ENCODE data around the gene ITPR3. TPM values are rescaled to one million over a fixed set of nuclear protein-coding genes. Genes with fewer than 3 reads are reported as not detected.

The ITPR3 gene
- total and polyA plus RNA-seq, 2 of the 13 experiments (the other 11 are each of a cell fraction or from before 2014, with no cell fraction given), result 3.8 to 21.4 TPM

DNA sequence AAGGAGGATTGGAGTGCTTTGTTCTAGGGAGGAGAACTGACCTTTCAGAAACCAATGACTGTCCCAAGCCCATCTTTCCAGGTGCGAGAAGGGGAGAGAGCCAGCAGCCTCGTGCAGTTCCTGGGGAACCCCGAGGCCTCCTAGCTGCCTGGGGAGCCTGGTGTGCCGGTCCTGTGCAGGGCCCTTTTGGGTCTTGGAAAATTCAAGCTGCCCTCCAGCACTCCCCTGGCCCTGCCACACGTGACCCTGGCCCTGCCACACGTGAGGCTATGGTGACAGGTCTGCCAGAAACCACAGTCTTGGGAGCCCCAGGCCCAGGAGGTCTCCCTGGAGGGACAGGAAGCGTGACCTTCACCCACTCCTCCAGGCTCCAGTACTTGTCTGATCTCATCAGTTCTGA is 109.9 kb downstream of the ITPR3 start:
- no peak overlapping the region for H3K4me3 ChIP-seq (replicated peaks in 1 of 3; ENCODE audit: insufficient read depth in 1 of 3, low read depth in 2 of 3, low read length in 3 of 3)
- no peak overlapping the region for H2AFZ ChIP-seq (ENCODE audit: low read length)
- in situ Hi-C loops (cut with HindIII; ENCODE audit: extremely low pct_ligation_motif_present, low pct_unique_long_range_greater_than_20kb) (no loop called here), intact Hi-C loops (cut with micrococcal nuclease; ENCODE audit: unreplicated experiment) (no loop called here)
- no peak for FAIRE-seq
- POLR2A ChIA-PET, result no interaction called here
- no peak overlapping the region for H3K9ac ChIP-seq (ENCODE audit: insufficient read depth, low read depth, low read length)
- no peak overlapping the region for H3K27ac ChIP-seq (ENCODE audit: extremely low read length, insufficient read depth, low read length)
- no peak for DNase-seq (ENCODE audit: low spot score)
- H3K79me2 ChIP-seq (ENCODE audit: insufficient read depth, low read length), result no peaks in the 10 kb centered on the region
- H3K9me3 ChIP-seq (ENCODE audit: low read length), result no peaks in the 10 kb centered on the region
- CTCF ChIA-PET (ENCODE audit: low intra/inter-chr PET ratio, low total read pairs), result no interaction called here
- 55% methylated on average over 6 of the region's 7 CpGs for WGBS (ENCODE audit: low lambda C conversion rate)
- H3K27me3 ChIP-seq (ENCODE audit: control insufficient read depth in 1 of 2, insufficient read depth in 2 of 2, low read length in 2 of 2), result peaks cover 0 to 4% of the 10 kb centered on the region in 2 experiments; a peak in 3 of 5 replicates
- H4K20me1 ChIP-seq (ENCODE audit: insufficient read depth, low read length), result no peaks in the 10 kb centered on the region
- H3K4me2 ChIP-seq (ENCODE audit: low read depth, low read length), result no peak overlapping the region
- no peak for ATAC-seq
- BruUV-seq (replicated peaks), result no TSS peak
- H3K36me3 ChIP-seq (replicated peaks in 1 of 2; ENCODE audit: control insufficient read depth in 1 of 2, insufficient read depth in 2 of 2, low read length in 2 of 2), result no peaks in the 10 kb centered on the region
- H3K4me1 ChIP-seq (ENCODE audit: insufficient read depth, low read length), result peaks cover 15% of the 10 kb centered on the region
- TF ChIP-seq ZNF615 (CRISPR knock-in tag; IDR thresholded peaks at IDR 0.05; ENCODE audit: borderline replicate concordance) (no peak), ZNF773 (CRISPR knock-in tag; IDR thresholded peaks at IDR 0.05; ENCODE audit: borderline replicate concordance) (no peak), CHD4 (IDR thresholded peaks at IDR 0.05; ENCODE audit: borderline replicate concordance, low read length) (no peak), ZNF709 (CRISPR knock-in tag; IDR thresholded peaks at IDR 0.05) (no peak), RXRB (CRISPR knock-in tag; IDR thresholded peaks at IDR 0.05; ENCODE audit: borderline replicate concordance) (no peak), BHLHE40 (IDR thresholded peaks at IDR 0.05; ENCODE audit: low read length) (0 out of 2 replicates have a peak, but pooled peaks have one; percentile 47), SETDB1 (CRISPR knock-in tag; IDR thresholded peaks at IDR 0.05; ENCODE audit: borderline replicate concordance) (no peak), ZNF7 (CRISPR knock-in tag; IDR thresholded peaks at IDR 0.05) (no peak), MAFF (IDR thresholded peaks at IDR 0.05; ENCODE audit: low read depth, low read length) (no peak)
- TF ChIP-seq, protein P1, sequence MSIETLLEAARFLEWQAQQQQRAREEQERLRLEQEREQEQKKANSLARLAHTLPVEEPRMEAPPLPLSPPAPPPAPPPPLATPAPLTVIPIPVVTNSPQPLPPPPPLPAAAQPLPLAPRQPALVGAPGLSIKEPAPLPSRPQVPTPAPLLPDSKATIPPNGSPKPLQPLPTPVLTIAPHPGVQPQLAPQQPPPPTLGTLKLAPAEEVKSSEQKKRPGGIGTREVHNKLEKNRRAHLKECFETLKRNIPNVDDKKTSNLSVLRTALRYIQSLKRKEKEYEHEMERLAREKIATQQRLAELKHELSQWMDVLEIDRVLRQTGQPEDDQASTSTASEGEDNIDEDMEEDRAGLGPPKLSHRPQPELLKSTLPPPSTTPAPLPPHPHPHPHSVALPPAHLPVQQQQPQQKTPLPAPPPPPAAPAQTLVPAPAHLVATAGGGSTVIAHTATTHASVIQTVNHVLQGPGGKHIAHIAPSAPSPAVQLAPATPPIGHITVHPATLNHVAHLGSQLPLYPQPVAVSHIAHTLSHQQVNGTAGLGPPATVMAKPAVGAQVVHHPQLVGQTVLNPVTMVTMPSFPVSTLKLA (IDR thresholded peaks at IDR 0.05), result peak; percentile 97
- TF ChIP-seq, protein P2, sequence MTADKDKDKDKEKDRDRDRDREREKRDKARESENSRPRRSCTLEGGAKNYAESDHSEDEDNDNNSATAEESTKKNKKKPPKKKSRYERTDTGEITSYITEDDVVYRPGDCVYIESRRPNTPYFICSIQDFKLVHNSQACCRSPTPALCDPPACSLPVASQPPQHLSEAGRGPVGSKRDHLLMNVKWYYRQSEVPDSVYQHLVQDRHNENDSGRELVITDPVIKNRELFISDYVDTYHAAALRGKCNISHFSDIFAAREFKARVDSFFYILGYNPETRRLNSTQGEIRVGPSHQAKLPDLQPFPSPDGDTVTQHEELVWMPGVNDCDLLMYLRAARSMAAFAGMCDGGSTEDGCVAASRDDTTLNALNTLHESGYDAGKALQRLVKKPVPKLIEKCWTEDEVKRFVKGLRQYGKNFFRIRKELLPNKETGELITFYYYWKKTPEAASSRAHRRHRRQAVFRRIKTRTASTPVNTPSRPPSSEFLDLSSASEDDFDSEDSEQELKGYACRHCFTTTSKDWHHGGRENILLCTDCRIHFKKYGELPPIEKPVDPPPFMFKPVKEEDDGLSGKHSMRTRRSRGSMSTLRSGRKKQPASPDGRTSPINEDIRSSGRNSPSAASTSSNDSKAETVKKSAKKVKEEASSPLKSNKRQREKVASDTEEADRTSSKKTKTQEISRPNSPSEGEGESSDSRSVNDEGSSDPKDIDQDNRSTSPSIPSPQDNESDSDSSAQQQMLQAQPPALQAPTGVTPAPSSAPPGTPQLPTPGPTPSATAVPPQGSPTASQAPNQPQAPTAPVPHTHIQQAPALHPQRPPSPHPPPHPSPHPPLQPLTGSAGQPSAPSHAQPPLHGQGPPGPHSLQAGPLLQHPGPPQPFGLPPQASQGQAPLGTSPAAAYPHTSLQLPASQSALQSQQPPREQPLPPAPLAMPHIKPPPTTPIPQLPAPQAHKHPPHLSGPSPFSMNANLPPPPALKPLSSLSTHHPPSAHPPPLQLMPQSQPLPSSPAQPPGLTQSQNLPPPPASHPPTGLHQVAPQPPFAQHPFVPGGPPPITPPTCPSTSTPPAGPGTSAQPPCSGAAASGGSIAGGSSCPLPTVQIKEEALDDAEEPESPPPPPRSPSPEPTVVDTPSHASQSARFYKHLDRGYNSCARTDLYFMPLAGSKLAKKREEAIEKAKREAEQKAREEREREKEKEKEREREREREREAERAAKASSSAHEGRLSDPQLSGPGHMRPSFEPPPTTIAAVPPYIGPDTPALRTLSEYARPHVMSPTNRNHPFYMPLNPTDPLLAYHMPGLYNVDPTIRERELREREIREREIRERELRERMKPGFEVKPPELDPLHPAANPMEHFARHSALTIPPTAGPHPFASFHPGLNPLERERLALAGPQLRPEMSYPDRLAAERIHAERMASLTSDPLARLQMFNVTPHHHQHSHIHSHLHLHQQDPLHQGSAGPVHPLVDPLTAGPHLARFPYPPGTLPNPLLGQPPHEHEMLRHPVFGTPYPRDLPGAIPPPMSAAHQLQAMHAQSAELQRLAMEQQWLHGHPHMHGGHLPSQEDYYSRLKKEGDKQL (CRISPR knock-in tag; IDR thresholded peaks at IDR 0.05; ENCODE audit: low read depth), result no peak
- TF ChIP-seq, protein P3, sequence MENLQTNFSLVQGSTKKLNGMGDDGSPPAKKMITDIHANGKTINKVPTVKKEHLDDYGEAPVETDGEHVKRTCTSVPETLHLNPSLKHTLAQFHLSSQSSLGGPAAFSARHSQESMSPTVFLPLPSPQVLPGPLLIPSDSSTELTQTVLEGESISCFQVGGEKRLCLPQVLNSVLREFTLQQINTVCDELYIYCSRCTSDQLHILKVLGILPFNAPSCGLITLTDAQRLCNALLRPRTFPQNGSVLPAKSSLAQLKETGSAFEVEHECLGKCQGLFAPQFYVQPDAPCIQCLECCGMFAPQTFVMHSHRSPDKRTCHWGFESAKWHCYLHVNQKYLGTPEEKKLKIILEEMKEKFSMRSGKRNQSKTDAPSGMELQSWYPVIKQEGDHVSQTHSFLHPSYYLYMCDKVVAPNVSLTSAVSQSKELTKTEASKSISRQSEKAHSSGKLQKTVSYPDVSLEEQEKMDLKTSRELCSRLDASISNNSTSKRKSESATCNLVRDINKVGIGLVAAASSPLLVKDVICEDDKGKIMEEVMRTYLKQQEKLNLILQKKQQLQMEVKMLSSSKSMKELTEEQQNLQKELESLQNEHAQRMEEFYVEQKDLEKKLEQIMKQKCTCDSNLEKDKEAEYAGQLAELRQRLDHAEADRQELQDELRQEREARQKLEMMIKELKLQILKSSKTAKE (CRISPR knock-in tag; IDR thresholded peaks at IDR 0.05; ENCODE audit: borderline replicate concordance), result no peak
- TF ChIP-seq, protein P4, sequence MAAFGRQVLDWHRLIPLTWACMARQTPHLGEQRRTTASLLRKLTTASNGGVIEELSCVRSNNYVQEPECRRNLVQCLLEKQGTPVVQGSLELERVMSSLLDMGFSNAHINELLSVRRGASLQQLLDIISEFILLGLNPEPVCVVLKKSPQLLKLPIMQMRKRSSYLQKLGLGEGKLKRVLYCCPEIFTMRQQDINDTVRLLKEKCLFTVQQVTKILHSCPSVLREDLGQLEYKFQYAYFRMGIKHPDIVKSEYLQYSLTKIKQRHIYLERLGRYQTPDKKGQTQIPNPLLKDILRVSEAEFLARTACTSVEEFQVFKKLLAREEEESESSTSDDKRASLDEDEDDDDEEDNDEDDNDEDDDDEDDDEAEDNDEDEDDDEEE (CRISPR knock-in tag; IDR thresholded peaks at IDR 0.05), result no peak

Data from HepG2 (cell line).